ENCODE data around the gene AUTS2. TPM values are rescaled to one million over a fixed set of nuclear protein-coding genes. Genes with fewer than 3 reads are reported as not detected.
A peak's percentile ranks its signal among the peaks of the same experiment; 100 is the strongest.

AUTS2 gene
- total and polyA plus RNA-seq, 2 experiments from 2014 or later, result 3.0 to 4.4 TPM

- H3K36me3 ChIP-seq (ENCODE audit: low read depth), result no peaks in the 10 kb centered on the region
- no peaks in the 10 kb centered on the region for H4K20me1 ChIP-seq (ENCODE audit: insufficient read depth)
- peaks cover 26% of the 10 kb centered on the region for H3K4me1 ChIP-seq (ENCODE audit: insufficient read depth)
- no peaks in the 10 kb centered on the region for H3K9me3 ChIP-seq (ENCODE audit: low read depth)
- no peaks in the 10 kb centered on the region for H3K79me2 ChIP-seq (ENCODE audit: insufficient read depth)
- H3K9ac ChIP-seq, result no peak overlapping the region
- no peaks in the 10 kb centered on the region for H3K9me2 ChIP-seq (ENCODE audit: insufficient read depth)
- WGBS, 2 experiments (ENCODE audit: low coverage in 1 of 2, low lambda C conversion rate in 2 of 2, missing lambda C conversion rate in 2 of 2), result 30 to 32% methylated on average over 2 of the region's 2 CpGs
- in situ Hi-C loops (cut with MboI), result loop anchor here (25.0 kb wide), 1 partner anchor 509 kb away; no protein-coding TSS in a partner anchor
- no peak overlapping the region for H2AFZ ChIP-seq
- TF ChIP-seq EZH2 (IDR thresholded peaks at IDR 0.05; ENCODE audit: insufficient read depth, poor library complexity, severe bottlenecking) (no peak), EZH2phosphoT487 (IDR thresholded peaks at IDR 0.05; ENCODE audit: insufficient read depth, low read depth) (no peak)
- H3K27me3 ChIP-seq (replicated peaks; ENCODE audit: insufficient read depth), result no peaks in the 10 kb centered on the region
- H3F3A ChIP-seq (ENCODE audit: insufficient read depth), result peaks cover 17% of the 10 kb centered on the region
- peak overlapping the region; percentile 18 for H3K4me2 ChIP-seq (ENCODE audit: unreplicated experiment)
- peak; percentile 89 for DNase-seq
- H3K27ac ChIP-seq, result peak overlapping the region; percentile 16
- no peak overlapping the region for H3K4me3 ChIP-seq
These were observed 580.5 kb downstream of the AUTS2 start for GRCh38 chr7:70178787-70179186.

- WGBS, 2 experiments (ENCODE audit: low coverage in 1 of 2, low lambda C conversion rate in 2 of 2, missing lambda C conversion rate in 2 of 2), result 83 to 85% methylated on average over 4 of the region's 4 CpGs
- no peaks in the 10 kb centered on the region for H3K79me2 ChIP-seq (ENCODE audit: insufficient read depth)
- no peaks in the 10 kb centered on the region for H3K27me3 ChIP-seq (replicated peaks; ENCODE audit: insufficient read depth)
- H2AFZ ChIP-seq, result no peak overlapping the region
- in situ Hi-C loops (cut with MboI), result loop anchor here (25.0 kb wide), 1 partner anchor 505 kb away; no protein-coding TSS in a partner anchor
- no peaks in the 10 kb centered on the region for H3K9me3 ChIP-seq (ENCODE audit: low read depth)
- H3K4me1 ChIP-seq (ENCODE audit: insufficient read depth), result peaks cover 16% of the 10 kb centered on the region
- H3K4me3 ChIP-seq, result no peak overlapping the region
- TF ChIP-seq EZH2 (IDR thresholded peaks at IDR 0.05; ENCODE audit: insufficient read depth, poor library complexity, severe bottlenecking) (no peak), EZH2phosphoT487 (IDR thresholded peaks at IDR 0.05; ENCODE audit: insufficient read depth, low read depth) (no peak)
- peaks cover 17% of the 10 kb centered on the region for H3F3A ChIP-seq (ENCODE audit: insufficient read depth)
- H3K9ac ChIP-seq, result no peak overlapping the region
- no peak overlapping the region for H3K4me2 ChIP-seq (ENCODE audit: unreplicated experiment)
- DNase-seq, result no peak
- no peaks in the 10 kb centered on the region for H3K9me2 ChIP-seq (ENCODE audit: insufficient read depth)
- no peaks in the 10 kb centered on the region for H4K20me1 ChIP-seq (ENCODE audit: insufficient read depth)
- H3K27ac ChIP-seq, result no peak overlapping the region
- no peaks in the 10 kb centered on the region for H3K36me3 ChIP-seq (ENCODE audit: low read depth)
These were observed 584.2 kb downstream of the AUTS2 start for GRCh38 chr7:70182521-70182920.

- H3K27me3 ChIP-seq (replicated peaks; ENCODE audit: insufficient read depth), result no peaks in the 10 kb centered on the region
- in situ Hi-C loops (cut with MboI), result loop anchor here (25.0 kb wide), 1 partner anchor 504 kb away; no protein-coding TSS in a partner anchor
- no peak overlapping the region for H3K4me2 ChIP-seq (ENCODE audit: unreplicated experiment)
- H2AFZ ChIP-seq, result no peak overlapping the region
- H3K36me3 ChIP-seq (ENCODE audit: low read depth), result no peaks in the 10 kb centered on the region
- no peak for DNase-seq
- 95% methylated on average over 6 of the region's 6 CpGs for WGBS, 2 experiments (ENCODE audit: low coverage in 1 of 2, low lambda C conversion rate in 2 of 2, missing lambda C conversion rate in 2 of 2)
- H3K27ac ChIP-seq, result no peak overlapping the region
- H3K9ac ChIP-seq, result no peak overlapping the region
- H3K79me2 ChIP-seq (ENCODE audit: insufficient read depth), result no peaks in the 10 kb centered on the region
- peaks cover 12% of the 10 kb centered on the region for H3F3A ChIP-seq (ENCODE audit: insufficient read depth)
- H4K20me1 ChIP-seq (ENCODE audit: insufficient read depth), result no peaks in the 10 kb centered on the region
- H3K9me2 ChIP-seq (ENCODE audit: insufficient read depth), result no peaks in the 10 kb centered on the region
- TF ChIP-seq EZH2 (IDR thresholded peaks at IDR 0.05; ENCODE audit: insufficient read depth, poor library complexity, severe bottlenecking) (no peak), EZH2phosphoT487 (IDR thresholded peaks at IDR 0.05; ENCODE audit: insufficient read depth, low read depth) (no peak)
- no peaks in the 10 kb centered on the region for H3K9me3 ChIP-seq (ENCODE audit: low read depth)
- H3K4me3 ChIP-seq, result no peak overlapping the region
- H3K4me1 ChIP-seq (ENCODE audit: insufficient read depth), result peaks cover 10% of the 10 kb centered on the region
These were observed 585.0 kb downstream of the AUTS2 start for GRCh38 chr7:70183278-70183677.

- H3K9me2 ChIP-seq (ENCODE audit: insufficient read depth), result no peaks in the 10 kb centered on the region
- peaks cover 17% of the 10 kb centered on the region for H3K4me1 ChIP-seq (ENCODE audit: insufficient read depth)
- H2AFZ ChIP-seq, result no peak overlapping the region
- TF ChIP-seq EZH2 (IDR thresholded peaks at IDR 0.05; ENCODE audit: insufficient read depth, poor library complexity, severe bottlenecking) (no peak), EZH2phosphoT487 (IDR thresholded peaks at IDR 0.05; ENCODE audit: insufficient read depth, low read depth) (no peak)
- no peaks in the 10 kb centered on the region for H3K27me3 ChIP-seq (replicated peaks; ENCODE audit: insufficient read depth)
- 79 to 83% methylated on average over 4 of the region's 4 CpGs for WGBS, 2 experiments (ENCODE audit: low coverage in 1 of 2, low lambda C conversion rate in 2 of 2, missing lambda C conversion rate in 2 of 2)
- no peaks in the 10 kb centered on the region for H3K79me2 ChIP-seq (ENCODE audit: insufficient read depth)
- in situ Hi-C loops (cut with MboI), result loop anchor here (25.0 kb wide), 1 partner anchor 498 kb away; no protein-coding TSS in a partner anchor
- H3K9me3 ChIP-seq (ENCODE audit: low read depth), result no peaks in the 10 kb centered on the region
- DNase-seq, result peak; percentile 56
- peaks cover 8% of the 10 kb centered on the region; the same call in 1 of the 2 replicates for H3F3A ChIP-seq (ENCODE audit: insufficient read depth)
- H3K9ac ChIP-seq, result no peak overlapping the region
- H4K20me1 ChIP-seq (ENCODE audit: insufficient read depth), result no peaks in the 10 kb centered on the region
- no peak overlapping the region for H3K4me2 ChIP-seq (ENCODE audit: unreplicated experiment)
- no peak overlapping the region for H3K27ac ChIP-seq
- no peak overlapping the region for H3K4me3 ChIP-seq
- no peaks in the 10 kb centered on the region for H3K36me3 ChIP-seq (ENCODE audit: low read depth)
These were observed 590.8 kb downstream of the AUTS2 start for GRCh38 chr7:70188901-70189650.

Data from GM23248 (cell line).